ENCODE results near the gene TNPO3. TPM values are rescaled to one million over a fixed set of nuclear protein-coding genes. Genes with fewer than 3 reads are reported as not detected.
"Not testable (repeated sequence)": the region's sequence is repeated elsewhere in the genome, so short reads cannot be mapped to it uniquely, and the experiment has no call there.

The TNPO3 gene
- total RNA-seq, 1 donor from 2014 or later: 28.6 TPM

DNA sequence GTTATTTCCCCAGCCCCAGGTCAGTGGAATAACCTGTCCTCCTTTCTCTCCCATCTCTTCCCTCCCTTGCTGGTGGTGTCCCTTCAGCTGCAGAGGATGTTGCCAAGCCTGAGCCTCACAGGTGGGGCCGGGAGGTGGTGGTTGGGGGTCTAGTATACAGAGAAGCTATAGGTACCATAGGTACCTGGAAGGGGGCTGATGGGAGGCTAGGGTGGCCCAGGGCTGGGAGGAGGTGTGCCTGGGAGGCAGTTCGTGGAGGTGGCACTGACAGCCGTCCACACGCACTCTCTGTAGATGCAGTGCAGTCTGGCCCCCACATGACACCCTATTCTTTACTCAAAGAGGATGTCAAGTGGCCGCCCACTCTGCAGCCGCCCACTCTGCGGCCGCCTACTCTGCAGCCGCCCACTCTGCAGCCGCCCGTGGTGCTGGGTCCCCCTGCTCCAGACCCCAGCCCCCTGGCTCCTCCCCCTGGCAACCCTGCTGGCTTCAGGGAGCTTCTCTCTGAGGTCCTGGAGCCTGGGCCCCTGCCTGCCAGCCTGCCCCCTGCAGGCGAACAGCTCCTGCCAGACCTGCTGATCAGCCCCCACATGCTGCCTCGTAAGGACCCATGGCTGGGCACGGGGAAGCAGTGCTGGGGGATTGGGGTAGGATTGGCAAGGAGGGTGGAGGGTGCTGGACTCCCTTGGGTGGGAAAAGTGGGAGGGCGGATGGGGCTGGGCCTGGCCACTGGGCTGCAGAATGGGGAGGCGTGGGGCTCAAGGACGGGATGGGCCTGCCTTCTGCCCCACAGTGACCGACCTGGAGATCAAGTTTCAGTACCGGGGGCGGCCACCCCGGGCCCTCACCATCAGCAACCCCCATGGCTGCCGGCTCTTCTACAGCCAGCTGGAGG, 107.7 kb downstream of the TNPO3 start:
- no peak for ATAC-seq

GRCh38 chr7:128945668-128946366, 109.1 kb downstream of the TNPO3 start:
- ATAC-seq (no peak), DNase-seq (ENCODE audit: low spot score) (no peak)
- intact Hi-C loops (cut with DNase I): no loop called here

More for the DNA sequence above, 107.7 kb downstream of the TNPO3 start:
- DNase-seq (ENCODE audit: low spot score): no peak
- intact Hi-C loops (cut with DNase I): no loop called here

GRCh38 chr7:128944487-128945236, 110.2 kb downstream of the TNPO3 start:
- ATAC-seq (no peak), DNase-seq (ENCODE audit: low spot score) (no peak)
- intact Hi-C loops (cut with DNase I): no loop called here

DNA sequence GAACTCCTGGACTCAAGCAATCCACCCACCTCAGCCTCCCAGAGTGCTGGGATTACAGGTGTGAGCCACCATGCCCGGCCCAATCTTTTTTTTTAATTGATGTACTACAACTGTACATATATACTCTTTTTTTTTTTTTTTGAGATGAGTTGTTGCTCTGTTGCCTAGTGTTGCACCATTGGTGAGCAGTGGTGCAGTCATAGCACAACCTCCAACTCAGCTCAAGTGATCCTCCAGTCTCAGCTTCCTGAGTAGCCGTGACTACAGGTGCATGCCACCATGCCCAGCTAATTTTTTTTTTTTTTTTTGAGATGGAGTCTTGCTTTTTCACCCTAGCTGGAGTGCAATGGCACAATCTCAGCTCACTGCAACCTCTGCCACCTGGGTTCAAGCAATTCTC, 111.7 kb downstream of the TNPO3 start:
- intact Hi-C loops (cut with DNase I); ATAC-seq; DNase-seq (ENCODE audit: low spot score): not testable (repeated sequence)

GRCh38 chr7:128941946-128942526, 112.9 kb downstream of the TNPO3 start:
- intact Hi-C loops (cut with DNase I): no loop called here
- DNase-seq (ENCODE audit: low spot score): no peak
- ATAC-seq: no peak

GRCh38 chr7:128941323-128941890, 113.5 kb downstream of the TNPO3 start:
- intact Hi-C loops (cut with DNase I): no loop called here
- peak; percentile 32 for DNase-seq (ENCODE audit: low spot score)
- no peak for ATAC-seq

DNA sequence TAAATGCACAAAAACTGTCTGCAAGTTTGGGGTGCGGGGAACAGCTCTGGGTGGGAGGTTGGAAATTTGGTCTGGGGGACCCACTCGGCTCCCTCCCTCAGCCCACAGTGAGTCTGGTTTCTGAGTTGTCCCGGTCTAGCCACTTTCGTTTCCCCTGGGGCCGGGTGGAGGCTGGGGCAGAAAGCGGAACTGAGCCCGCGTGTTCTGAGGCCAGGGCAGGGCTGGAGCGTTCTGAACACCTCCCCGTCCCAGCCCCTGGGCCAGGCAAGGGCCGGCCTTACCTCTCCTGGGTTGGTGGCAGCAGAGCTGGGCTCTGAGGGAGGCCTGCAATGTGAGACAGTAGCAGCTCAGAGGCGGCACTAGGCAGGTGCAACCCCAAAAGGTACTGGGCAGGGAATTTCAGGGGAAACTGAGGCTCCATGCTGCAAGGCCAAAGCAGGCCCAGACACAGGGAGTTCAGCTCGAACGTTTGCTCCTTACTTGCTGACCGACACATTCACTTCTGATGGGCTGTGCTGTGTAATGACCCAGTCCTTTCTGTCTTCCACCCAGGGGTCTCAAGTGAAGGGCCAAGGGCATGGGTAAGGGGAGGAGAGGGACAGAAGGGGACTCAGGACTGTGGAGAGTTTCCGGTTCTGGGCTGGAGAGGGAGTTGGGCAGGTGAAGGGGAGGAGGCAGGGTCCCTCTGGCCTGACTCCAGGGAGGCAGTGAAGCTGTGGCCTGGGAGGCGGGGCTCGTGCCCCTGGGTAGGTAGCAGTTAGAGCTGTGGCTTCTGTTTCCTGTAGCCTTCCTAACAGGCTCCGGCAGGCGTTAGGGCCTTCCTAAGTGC, 114.2 kb downstream of the TNPO3 start:
- peak; percentile 75 for ATAC-seq
- DNase-seq (ENCODE audit: low spot score): peak; percentile 78
- intact Hi-C loops (cut with DNase I): no loop called here

- intact Hi-C loops (cut with DNase I): no loop called here
- DNase-seq (ENCODE audit: low spot score): peak; percentile 47
- peak; percentile 8 for ATAC-seq
These were observed 115.0 kb downstream of the TNPO3 start for GRCh38 chr7:128939861-128940410.

GRCh38 chr7:128939075-128939860, 115.6 kb downstream of the TNPO3 start:
- intact Hi-C loops (cut with DNase I): no loop called here
- peak; percentile 58 for ATAC-seq
- peak; percentile 59 for DNase-seq (ENCODE audit: low spot score)

DNA sequence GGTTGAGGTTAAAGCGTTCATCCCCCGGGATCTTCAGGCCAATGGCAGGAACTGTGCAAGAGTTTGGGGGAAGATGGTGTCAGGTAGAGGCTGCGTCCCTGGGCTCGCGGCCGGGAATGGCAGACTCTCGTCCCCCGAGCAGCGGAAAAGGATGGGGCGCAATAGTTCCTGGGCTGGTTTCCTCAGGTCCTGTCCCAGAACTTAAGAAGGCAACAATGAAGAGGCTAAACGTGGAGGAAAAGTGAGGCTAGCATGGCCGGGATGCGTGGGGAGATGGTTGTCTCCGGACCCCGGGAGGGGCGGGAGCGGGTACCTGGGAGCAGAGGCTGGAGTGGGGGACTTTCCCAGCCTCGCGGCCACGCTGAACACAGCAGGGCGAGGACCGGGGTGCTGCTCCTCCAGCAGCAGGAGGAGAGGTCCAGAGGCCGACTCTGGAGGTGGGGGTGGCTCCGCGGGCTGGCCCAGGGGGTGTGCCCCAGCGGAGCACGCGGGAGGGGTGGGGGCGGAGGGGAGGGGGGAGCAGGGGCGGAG, 116.3 kb downstream of the TNPO3 start:
- intact Hi-C loops (cut with DNase I): no loop called here
- ATAC-seq (peak; percentile 54), DNase-seq (ENCODE audit: low spot score) (peak; percentile 59)

DNA sequence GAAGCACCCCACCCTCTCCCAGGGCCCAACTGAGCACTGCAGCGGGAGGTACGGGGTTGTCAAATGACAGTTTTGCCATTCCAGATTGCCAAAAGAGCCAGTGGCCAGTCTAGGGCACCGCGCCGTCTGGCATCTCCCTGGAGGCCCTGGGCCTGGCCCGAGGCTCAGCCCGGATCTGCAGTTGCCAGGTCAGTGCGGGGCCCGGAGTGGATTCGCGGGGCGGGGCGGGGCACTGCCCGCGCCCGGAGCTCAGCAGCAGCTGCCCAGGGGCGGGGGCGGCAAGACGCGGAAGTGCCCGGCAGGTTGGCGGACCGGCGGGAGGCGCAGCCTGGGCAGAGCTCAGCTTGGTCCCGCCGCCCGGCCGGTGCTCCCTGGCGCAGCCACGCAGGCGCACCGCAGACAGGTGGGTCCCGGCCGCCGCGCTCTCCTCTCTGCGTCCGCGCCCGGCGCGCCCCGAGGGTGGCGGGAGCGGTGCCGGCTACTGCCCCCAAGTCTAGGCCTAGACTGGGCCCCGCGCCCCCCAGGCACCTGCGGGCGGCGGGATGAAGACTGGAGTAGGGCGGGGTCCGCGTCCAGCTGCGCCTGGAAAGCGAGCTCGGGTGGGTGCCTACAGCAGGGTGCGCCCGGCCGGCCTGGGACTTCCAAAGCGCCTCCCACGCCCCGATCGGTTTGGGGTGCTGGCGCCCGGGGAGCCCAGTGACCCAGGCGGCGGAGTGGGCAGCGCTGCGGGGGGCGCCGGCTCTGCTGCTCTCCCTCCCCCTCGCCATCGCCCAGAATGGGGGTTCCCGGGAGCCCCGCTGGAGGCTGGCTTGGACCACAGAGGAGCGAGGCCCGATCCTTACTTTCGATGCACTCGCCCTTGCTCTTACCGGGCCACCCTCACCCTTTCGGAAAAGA, 117.0 kb downstream of the TNPO3 start, which contains the start of gene IRF5:
Gene IRF5, plus strand, starts transcription at position 281 of the 897 bp plus-strand sequence. CDS start 4,155 bp downstream, outside the sequence.
- DNase-seq (ENCODE audit: low spot score) (peak; percentile 66), ATAC-seq (no peak)
- intact Hi-C loops (cut with DNase I): no loop called here

- ATAC-seq (no peak), DNase-seq (ENCODE audit: low spot score) (peak; percentile 36)
- intact Hi-C loops (cut with DNase I): no loop called here
These were observed 117.7 kb downstream of the TNPO3 start for GRCh38 chr7:128937271-128937646.

DNA sequence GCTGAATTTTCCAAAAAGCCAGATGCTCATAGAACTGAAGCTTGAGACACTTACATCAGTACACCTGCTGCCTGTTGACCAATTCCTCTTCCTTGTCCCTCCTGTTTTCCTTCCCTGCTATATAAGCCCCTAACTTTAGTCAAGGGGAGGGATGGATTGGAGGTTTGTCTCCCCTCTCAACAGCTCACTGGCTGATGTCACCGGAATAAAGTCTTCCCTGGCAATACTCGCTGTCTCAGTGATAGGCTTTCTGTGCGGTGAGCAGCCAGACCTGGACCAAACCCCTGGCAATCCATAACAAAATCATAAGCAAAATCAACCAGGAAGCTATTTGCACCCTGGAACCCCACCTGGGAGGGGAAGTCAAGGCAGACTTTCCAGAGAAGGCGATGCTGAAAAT, 118.1 kb downstream of the TNPO3 start:
- no peak for DNase-seq (ENCODE audit: low spot score)
- intact Hi-C loops (cut with DNase I): no loop called here
- ATAC-seq: no peak

- intact Hi-C loops (cut with DNase I): no loop called here
- no peak for ATAC-seq
- DNase-seq (ENCODE audit: low spot score): peak; percentile 19
These were observed 119.6 kb downstream of the TNPO3 start for GRCh38 chr7:128935342-128935730.
